KMS-11 (cell line): ENCODE data around the gene C1QL4.
"Not testable (repeated sequence)": the region's sequence is repeated elsewhere in the genome, so short reads cannot be mapped to it uniquely, and the experiment has no call there.

Experiments used
- H2AFZ ChIP-seq: fragments of 200-600 bp; sonication (generic); 2 replicates; pipeline ENCODE4 v1.6.1; 2016; ENCODE audit warnings: antibody characterized with exemption, mixed run types, low read depth
- H3K27ac ChIP-seq: fragments of 200-600 bp; sonication (generic); 2 replicates; pipeline ENCODE4 v1.6.1; 2016; ENCODE audit warnings: mild to moderate bottlenecking, mixed run types
- H3K27me3 ChIP-seq: fragments of 200-600 bp; sonication (generic); 2 replicates; pipeline ENCODE4 v1.6.1; 2017; ENCODE audit warnings: mild to moderate bottlenecking, low read depth, mixed run types, moderate library complexity; ENCODE audit not compliant: insufficient read depth
- H3K36me3 ChIP-seq: fragments of 200-600 bp; sonication (generic); 2 replicates; pipeline ENCODE4 v1.6.1; 2017; ENCODE audit warnings: mild to moderate bottlenecking, mixed run types; ENCODE audit not compliant: insufficient read depth
- H3K4me1 ChIP-seq: fragments of 200-600 bp; sonication (generic); 2 replicates; pipeline ENCODE4 v1.6.1; 2016; ENCODE audit warnings: mild to moderate bottlenecking, low read depth, mixed run types; ENCODE audit not compliant: poor library complexity, severe bottlenecking
- H3K4me2 ChIP-seq: fragments of 200-600 bp; sonication (generic); 2 replicates; pipeline ENCODE4 v1.7.0; 2016; ENCODE audit warnings: mild to moderate bottlenecking, mixed run types
- H3K4me3 ChIP-seq: fragments of 200-600 bp; sonication (generic); IDR thresholded peaks from 2 replicates; pipeline ENCODE4 v1.6.1; 2017; ENCODE audit warnings: low read depth, low read length, mixed read lengths; ENCODE audit not compliant: insufficient read depth
- H3K79me2 ChIP-seq: fragments of 200-600 bp; sonication (generic); 2 replicates; pipeline ENCODE4 v1.6.1; 2016; ENCODE audit warnings: low read depth, mixed run types; ENCODE audit not compliant: insufficient read depth
- H3K9ac ChIP-seq: fragments of 200-600 bp; sonication (generic); 2 replicates; pipeline ENCODE4 v1.6.1; 2016; ENCODE audit warnings: mild to moderate bottlenecking, mixed run types
- H4K20me1 ChIP-seq: fragments of 200-600 bp; sonication (generic); 2 replicates; pipeline ENCODE4 v1.6.1; 2016; ENCODE audit warnings: mild to moderate bottlenecking, mixed run types; ENCODE audit not compliant: insufficient read depth
- CTCF ChIP-seq: fragments of 200-600 bp; sonication (generic); conservative IDR thresholded peaks from 2 replicates; pipeline ENCODE4 v1.6.1; 2017; ENCODE audit warnings: low read depth, mild to moderate bottlenecking, antibody characterized with exemption, low read length, moderate library complexity, mixed read lengths

C1QL4 gene

GRCh38 chr12:49335118-49335954 lies 1.7 kb downstream of the C1QL4 start:
- Histone ChIP-seq H3K36me3 (no peaks in the 10 kb centered on the region), H3K27ac (no peak overlapping the region), H3K4me3 (no peak overlapping the region), H3K27me3 (no peaks in the 10 kb centered on the region; the same call in 1 of the 2 replicates), H3K4me2 (no peak overlapping the region), H3K4me1 (no peaks in the 10 kb centered on the region), H3K9ac (no peak overlapping the region), H2AFZ (no peak overlapping the region), H3K79me2 (no peaks in the 10 kb centered on the region), H4K20me1 (no peaks in the 10 kb centered on the region)
- no peak for TF ChIP-seq CTCF

- Histone ChIP-seq H3K4me1 (no peaks in the 10 kb centered on the region), H3K9ac (no peak overlapping the region), H2AFZ (no peak overlapping the region), H3K79me2 (no peaks in the 10 kb centered on the region), H3K27ac (no peak overlapping the region), H4K20me1 (no peaks in the 10 kb centered on the region), H3K4me2 (no peak overlapping the region), H3K4me3 (no peak overlapping the region), H3K36me3 (no peaks in the 10 kb centered on the region), H3K27me3 (no peaks in the 10 kb centered on the region)
- no peak for TF ChIP-seq CTCF
Measured at GRCh38 chr12:49334681-49335080, 2.3 kb downstream of the C1QL4 start.

- Histone ChIP-seq H3K4me3 (no peak overlapping the region), H3K27ac (no peak overlapping the region), H3K27me3 (no peaks in the 10 kb centered on the region), H3K36me3 (no peaks in the 10 kb centered on the region), H3K79me2 (no peaks in the 10 kb centered on the region), H2AFZ (no peak overlapping the region), H4K20me1 (no peaks in the 10 kb centered on the region), H3K9ac (no peak overlapping the region), H3K4me2 (no peak overlapping the region), H3K4me1 (no peaks in the 10 kb centered on the region)
- no peak for TF ChIP-seq CTCF
Measured at GRCh38 chr12:49334226-49334625, 2.8 kb downstream of the C1QL4 start.

GRCh38 chr12:49333778-49334177 lies 3.2 kb downstream of the C1QL4 start:
- not testable (repeated sequence) for H3K36me3 ChIP-seq, H3K27me3 ChIP-seq, H3K79me2 ChIP-seq, H3K4me1 ChIP-seq, H3K27ac ChIP-seq, H3K4me3 ChIP-seq, H2AFZ ChIP-seq, H3K4me2 ChIP-seq, H3K9ac ChIP-seq, H4K20me1 ChIP-seq

GRCh38 chr12:49332891-49333371 lies 4.1 kb downstream of the C1QL4 start:
- H3K36me3 ChIP-seq: no peaks in the 10 kb centered on the region
- no peaks in the 10 kb centered on the region for H3K79me2 ChIP-seq
- no peak overlapping the region for H3K27ac ChIP-seq
- H4K20me1 ChIP-seq: no peaks in the 10 kb centered on the region
- H3K4me2 ChIP-seq: no peak overlapping the region
- no peak overlapping the region for H3K9ac ChIP-seq
- no peaks in the 10 kb centered on the region for H3K27me3 ChIP-seq
- no peak overlapping the region for H3K4me3 ChIP-seq
- no peaks in the 10 kb centered on the region for H3K4me1 ChIP-seq
- no peak overlapping the region for H2AFZ ChIP-seq
- TF ChIP-seq CTCF: no peak
